CD4-positive, alpha-beta T cell treated with Interleukin-6 at 100 ng/mL for 8 hours (primary cell): ENCODE data around the gene IGF1R.
"Not testable (repeated sequence)": the region's sequence is repeated elsewhere in the genome, so short reads cannot be mapped to it uniquely, and the experiment has no call there.

Source experiments
- DNase-seq: peaks from one replicate; pipeline ENCODE4 v3.0.0-alpha.2; 2020; ENCODE audit warnings: mixed read lengths, low spot score

IGF1R gene

GRCh38 chr15:99002226-99002625, 353.9 kb downstream of the IGF1R start:
- no peak for DNase-seq

GRCh38 chr15:99003317-99003716, 355.0 kb downstream of the IGF1R start:
- not testable (repeated sequence) for DNase-seq

GRCh38 chr15:99004998-99005974, 356.9 kb downstream of the IGF1R start:
- not testable (repeated sequence) for DNase-seq

GRCh38 chr15:99006146-99006545, 357.8 kb downstream of the IGF1R start:
- no peak for DNase-seq

- no peak for DNase-seq
Observed at GRCh38 chr15:99006904-99007495, 358.7 kb downstream of the IGF1R start.

- DNase-seq: no peak
Observed at GRCh38 chr15:99009741-99010330, 361.5 kb downstream of the IGF1R start.

GRCh38 chr15:99010768-99011167, 362.4 kb downstream of the IGF1R start:
- DNase-seq: no peak
